ENCODE results near the gene ARF1. TPM values are rescaled to one million over a fixed set of nuclear protein-coding genes. Genes with fewer than 3 reads are reported as not detected.

ARF1 gene
- total and polyA plus RNA-seq, 2 of the 8 experiments (the other 6 are each of a cell fraction or from before 2014, with no cell fraction given), result 265 to 471 TPM

DNA sequence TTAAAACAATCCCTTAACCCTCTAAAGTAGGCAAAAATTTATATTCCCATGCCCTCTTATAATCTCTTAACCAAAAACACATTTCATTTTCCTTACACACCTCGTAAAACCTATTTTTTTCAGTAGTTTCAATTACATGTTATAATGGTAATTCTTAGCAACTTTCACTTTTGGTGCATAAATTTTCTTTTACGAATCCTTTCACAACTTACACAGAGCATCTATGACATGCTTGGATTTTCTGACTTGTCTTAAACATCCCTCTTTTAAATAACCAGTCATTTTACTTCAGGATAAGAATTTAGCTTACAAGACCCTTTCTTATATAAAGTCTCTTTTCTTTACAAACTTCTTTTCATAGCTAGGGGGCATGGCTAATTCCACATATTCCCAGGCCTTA lies 35.5 kb downstream of the ARF1 start:
- 69 to 86% methylated on average over 1 to 2 of the region's 2 CpGs for WGBS, 2 experiments (ENCODE audit: extremely low coverage in 1 of 2, insufficient coverage in 1 of 2, insufficient read length in 1 of 2, insufficient replicate concordance in 2 of 2, low coverage in 1 of 2, low lambda C conversion rate in 2 of 2, missing lambda C conversion rate in 1 of 2)
- no peaks in the 10 kb centered on the region for H4K20me1 ChIP-seq (replicated peaks in 1 of 2; ENCODE audit: control insufficient read depth in 1 of 2, insufficient read depth in 2 of 2, low read length in 2 of 2)
- H2BK15ac ChIP-seq (ENCODE audit: low read length), result no peak overlapping the region
- H3K9me3 ChIP-seq (ENCODE audit: insufficient read depth in 2 of 2, low read depth in 1 of 2, low read length in 1 of 2), result peaks cover 19 to 20% of the 10 kb centered on the region in 2 experiments
- H3K4me3 ChIP-seq (ENCODE audit: extremely low read depth in 1 of 4, insufficient read depth in 2 of 4, low read depth in 3 of 4, low read length in 4 of 4), result no peak overlapping the region
- H3K14ac ChIP-seq (ENCODE audit: insufficient read length), result no peak overlapping the region
- POLR2A ChIA-PET (ENCODE audit: partially characterized antibody), result no interaction called here
- H3K27ac ChIP-seq (ENCODE audit: low read depth, low read length), result no peak overlapping the region
- H2BK120ac ChIP-seq (replicated peaks; ENCODE audit: low read depth, low read length), result no peak overlapping the region
- H3K79me2 ChIP-seq (ENCODE audit: control insufficient read depth in 1 of 2, insufficient read depth in 2 of 2, low read length in 2 of 2), result no peaks in the 10 kb centered on the region
- no peak for TF ChIP-seq BRCA1 (IDR thresholded peaks at IDR 0.05; ENCODE audit: low read depth, low read length)
- no peak overlapping the region for H3K4ac ChIP-seq (replicated peaks; ENCODE audit: insufficient read length, low read depth, low read length)
- H3K36me3 ChIP-seq (ENCODE audit: control insufficient read depth in 2 of 4, insufficient read depth in 4 of 4, low read length in 3 of 4), result no peaks in the 10 kb centered on the region
- H2AFZ ChIP-seq (ENCODE audit: low read length), result no peak overlapping the region
- H2AK5ac ChIP-seq (ENCODE audit: low read depth, low read length), result no peak overlapping the region
- no peak overlapping the region for H4K91ac ChIP-seq (replicated peaks; ENCODE audit: insufficient read length, low read length)
- no peak overlapping the region for H4K5ac ChIP-seq (ENCODE audit: insufficient read length, low read depth, low read length)
- no peak overlapping the region for H3K4me2 ChIP-seq (ENCODE audit: insufficient read depth in 1 of 2, low read depth in 2 of 2, low read length in 2 of 2)
- H3K23me2 ChIP-seq (ENCODE audit: low read depth, low read length), result no peaks in the 10 kb centered on the region
- H3K18ac ChIP-seq (ENCODE audit: extremely low read depth, low read length), result no peak overlapping the region
- FAIRE-seq (no peak), DNase-seq (ENCODE audit: low read depth in 1 of 2, low spot score in 2 of 2) (no peak)
- no peaks in the 10 kb centered on the region; a peak in 2 of 7 replicates for H3K27me3 ChIP-seq (replicated peaks in 1 of 4; ENCODE audit: control insufficient read depth in 3 of 4, extremely low read depth in 1 of 4, insufficient read depth in 3 of 4, low read length in 3 of 4)
- CTCF ChIA-PET (ENCODE audit: partially characterized antibody), result interaction anchor here (1.5 to 2.4 kb wide), 2 partner anchors 12 to 397 kb away, joined by 4 to 10 read pairs; no protein-coding TSS in a partner anchor
- no peak overlapping the region for H3K23ac ChIP-seq (ENCODE audit: insufficient read length)
- H4K8ac ChIP-seq (ENCODE audit: extremely low read depth, insufficient read depth, low read length), result no peak overlapping the region
- H3K56ac ChIP-seq (replicated peaks; ENCODE audit: insufficient read length, low read depth, low read length), result no peak overlapping the region
- H3K79me1 ChIP-seq (ENCODE audit: low read depth, low read length), result no peaks in the 10 kb centered on the region
- H3K9ac ChIP-seq (replicated peaks in 1 of 4; ENCODE audit: extremely low read depth in 1 of 4, low read depth in 3 of 4, low read length in 3 of 4), result no peak overlapping the region
- H2BK12ac ChIP-seq (ENCODE audit: low read depth, low read length), result no peak overlapping the region
- H2BK20ac ChIP-seq (ENCODE audit: low read length), result no peak overlapping the region
- no peak overlapping the region for H2BK5ac ChIP-seq (ENCODE audit: low read depth, low read length)
- H3K4me1 ChIP-seq (replicated peaks in 1 of 4; ENCODE audit: control insufficient read depth in 3 of 4, insufficient read depth in 4 of 4, low read length in 3 of 4), result no peaks in the 10 kb centered on the region
